NCI-H82 treated with DMSO at 0.1 percent for 48 hours (cell line): ENCODE measurements around the gene CHTF18.

ENCODE experiments used
- DNase-seq: peaks from one replicate; lab custom pipeline; 2025; ENCODE audit not compliant: unreplicated experiment; lab: John Stamatoyannopoulos, UW

Gene CHTF18

DNA sequence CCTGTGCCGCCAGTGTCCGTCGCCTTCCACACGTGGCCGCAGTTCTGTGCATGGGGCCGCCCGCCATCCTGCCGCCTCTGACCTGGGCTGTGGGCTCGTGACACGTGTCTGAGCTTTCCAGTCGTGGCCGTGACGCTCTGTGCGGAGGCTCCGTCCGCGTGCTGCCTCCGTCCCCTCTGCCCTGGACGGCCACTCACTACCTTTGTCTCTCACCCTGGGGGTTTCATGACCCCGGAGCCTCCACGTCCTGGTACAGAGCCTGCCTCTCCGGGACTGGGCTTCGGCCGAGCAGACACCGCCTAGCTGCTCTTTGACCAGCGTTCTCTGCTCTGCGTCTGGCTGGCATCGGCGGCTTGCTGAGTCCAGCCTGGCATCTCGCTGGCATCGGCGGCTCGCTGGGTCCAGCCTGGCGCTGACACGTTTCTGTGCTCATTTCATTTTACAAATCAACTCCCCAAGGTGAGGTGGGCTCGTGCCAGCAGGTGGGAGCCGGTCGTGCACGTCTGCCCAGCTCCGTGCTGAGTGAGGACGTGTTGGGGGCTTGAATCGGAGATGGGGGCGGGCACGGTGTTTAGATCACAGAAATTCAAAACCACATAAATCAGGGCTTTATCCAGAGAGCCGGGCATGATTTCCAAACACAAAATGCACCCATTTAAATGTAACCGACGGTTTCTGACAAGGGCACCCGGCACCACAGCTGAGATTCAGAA, 56.4 kb downstream of the CHTF18 start:
- DNase-seq, result no peak

DNA sequence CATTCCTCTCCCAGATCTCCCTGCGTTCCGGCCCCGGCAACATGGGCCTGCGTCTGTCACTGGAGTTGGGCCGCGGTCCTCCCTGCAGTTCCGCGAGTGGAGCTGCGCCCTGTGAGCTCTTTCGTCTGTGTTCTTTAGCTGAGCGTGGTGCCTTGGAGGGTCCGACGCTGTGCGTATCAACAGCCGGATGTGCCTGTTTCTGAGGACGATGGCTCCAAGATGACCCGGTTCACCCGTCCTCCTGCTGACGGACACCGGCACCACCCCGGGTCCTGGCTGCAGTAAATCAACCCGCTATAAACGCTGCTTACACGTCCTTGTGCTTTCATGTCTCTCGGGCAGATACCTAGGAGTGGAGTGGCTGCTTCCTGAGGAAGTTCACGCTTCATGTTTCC, 56.9 kb downstream of the CHTF18 start:
- DNase-seq, result no peak

DNA sequence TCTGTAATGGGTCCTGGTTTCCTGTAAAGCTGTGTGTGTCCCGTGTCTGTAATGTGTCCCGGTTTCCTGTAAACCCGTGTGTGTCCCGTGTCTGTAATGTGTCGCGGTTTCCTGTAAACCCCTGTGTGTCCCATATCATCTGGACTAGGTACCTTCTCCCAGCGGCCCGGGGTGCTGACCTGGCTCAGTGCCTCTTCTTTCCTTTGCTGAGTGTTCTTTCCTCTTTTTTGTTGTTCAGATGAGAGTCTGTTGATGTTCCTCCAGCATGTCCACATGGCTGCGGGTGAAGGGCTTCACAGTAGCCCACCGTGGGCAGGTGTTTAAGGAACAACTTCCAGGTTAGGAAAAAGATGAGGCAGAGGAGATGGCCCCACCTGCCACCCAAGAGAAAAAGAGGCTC, 58.7 kb downstream of the CHTF18 start:
- no peak for DNase-seq
